ENCODE data around the gene TTLL10. TPM values are rescaled to one million over a fixed set of nuclear protein-coding genes. Genes with fewer than 3 reads are reported as not detected.
"Not testable (repeated sequence)": the region's sequence is repeated elsewhere in the genome, so short reads cannot be mapped to it uniquely, and the experiment has no call there.

The TTLL10 gene
- total RNA-seq, 4 donors from 2014 or later, result not detected

GRCh38 chr1:1191734-1192133 is 18.1 kb downstream of the TTLL10 start:
- no peak for TF ChIP-seq CTCF (IDR thresholded peaks at IDR 0.05)
- TF ChIP-seq POLR2AphosphoS5 (IDR thresholded peaks at IDR 0.05), result no peak
- TF ChIP-seq EP300 (IDR thresholded peaks at IDR 0.05), result no peak
- no peak for TF ChIP-seq POLR2A (IDR thresholded peaks at IDR 0.05)
- 71% methylated on average over 11 of the region's 11 CpGs for WGBS
- no peaks in the 10 kb centered on the region for H3K36me3 ChIP-seq
- no peak overlapping the region for H3K27ac ChIP-seq
- no peak overlapping the region for H3K4me3 ChIP-seq
- no peaks in the 10 kb centered on the region for H3K27me3 ChIP-seq
- no peak for DNase-seq (ENCODE audit: low spot score in 2 of 2)
- peaks cover 3% of the 10 kb centered on the region for H3K9me3 ChIP-seq
- H3K4me1 ChIP-seq, result no peaks in the 10 kb centered on the region

- Histone ChIP-seq H3K4me3 (no peak overlapping the region), H3K27me3 (no peaks in the 10 kb centered on the region), H3K4me1 (no peaks in the 10 kb centered on the region), H3K36me3 (no peaks in the 10 kb centered on the region), H3K9me3 (peaks cover 3% of the 10 kb centered on the region), H3K27ac (no peak overlapping the region)
- WGBS, result 60% methylated on average over 3 of the region's 3 CpGs
- DNase-seq (ENCODE audit: low spot score in 2 of 2), result no peak
- TF ChIP-seq EP300 (IDR thresholded peaks at IDR 0.05) (no peak), POLR2AphosphoS5 (IDR thresholded peaks at IDR 0.05) (no peak), POLR2A (IDR thresholded peaks at IDR 0.05) (no peak), CTCF (IDR thresholded peaks at IDR 0.05) (no peak)
These were observed 21.0 kb downstream of the TTLL10 start for GRCh38 chr1:1194723-1195122.

- not testable (repeated sequence) for H3K4me3 ChIP-seq; H3K9me3 ChIP-seq; H3K36me3 ChIP-seq; H3K27me3 ChIP-seq; DNase-seq (ENCODE audit: low spot score in 2 of 2); H3K27ac ChIP-seq; H3K4me1 ChIP-seq
- WGBS, result 97% methylated on average over 6 of the region's 6 CpGs
These were observed 22.0 kb downstream of the TTLL10 start for GRCh38 chr1:1195726-1196125.

- Histone ChIP-seq H3K27me3 (peaks cover 6% of the 10 kb centered on the region), H3K27ac (no peak overlapping the region), H3K36me3 (no peaks in the 10 kb centered on the region), H3K9me3 (peaks cover 3% of the 10 kb centered on the region), H3K4me1 (peaks cover 14% of the 10 kb centered on the region), H3K4me3 (no peak overlapping the region)
- no peak for TF ChIP-seq POLR2AphosphoS5 (IDR thresholded peaks at IDR 0.05)
- no peak for TF ChIP-seq POLR2A (IDR thresholded peaks at IDR 0.05)
- TF ChIP-seq EP300 (IDR thresholded peaks at IDR 0.05), result no peak
- TF ChIP-seq CTCF (IDR thresholded peaks at IDR 0.05), result no peak
- DNase-seq (ENCODE audit: low spot score in 2 of 2), result peak in 1 of 2 donors; percentile 51
- WGBS, result 86% methylated on average over 8 of the region's 13 CpGs
These were observed 22.9 kb downstream of the TTLL10 start for GRCh38 chr1:1196431-1197187.

GRCh38 chr1:1197188-1197500 is 23.5 kb downstream of the TTLL10 start:
- Histone ChIP-seq H3K27me3 (peaks cover 6% of the 10 kb centered on the region), H3K4me3 (no peak overlapping the region), H3K36me3 (no peaks in the 10 kb centered on the region), H3K9me3 (peaks cover 3% of the 10 kb centered on the region), H3K4me1 (peaks cover 14% of the 10 kb centered on the region), H3K27ac (no peak overlapping the region)
- WGBS, result 84% methylated on average over 6 of the region's 8 CpGs
- DNase-seq (ENCODE audit: low spot score in 2 of 2), result no peak
- TF ChIP-seq CTCF (IDR thresholded peaks at IDR 0.05) (no peak), POLR2AphosphoS5 (IDR thresholded peaks at IDR 0.05) (no peak), POLR2A (IDR thresholded peaks at IDR 0.05) (no peak), EP300 (IDR thresholded peaks at IDR 0.05) (no peak)
